GM12878 (cell line): ENCODE measurements around the gene MVB12B. TPM values are rescaled to one million over a fixed set of nuclear protein-coding genes. Genes with fewer than 3 reads are reported as not detected.

Experiments used
- ATAC-seq: fragments of 200-7000 bp; cut with Tn5 transposase; 3 replicates; pipeline ENCODE4 v1.9.1; 2020; ENCODE audit warnings: mild to moderate bottlenecking, moderate library complexity
- BruUV-seq: library from RNA; stranded (reverse); fragments of 400-500 nt; replicated peaks from 2 replicates; lab custom pipeline; 2021; lab: Mats Ljungman, UMichigan
- CTCF ChIA-PET: fragments of 300-600 bp; sonication (Branson Sonifier 250); formaldehyde crosslinking; extraction: SDS; loops from one replicate; lab custom pipeline; 2021; ENCODE audit warnings: inconsistent platforms; lab: Yijun Ruan, JAX
- POLR2A ChIA-PET: fragments of 350-600 bp; formaldehyde crosslinking; extraction: SDS; loops from one replicate; lab custom pipeline; 2021; ENCODE audit warnings: inconsistent platforms; lab: Charles Lee
- RAD21 ChIA-PET: fragments of 300-600 bp; sonication (Branson Sonifier 250); formaldehyde crosslinking; loops from one replicate; lab custom pipeline; 2023; ENCODE audit warnings: antibody characterized with exemption; ENCODE audit not compliant: unreplicated experiment; lab: Charles Lee
- SMC1A ChIA-PET: fragments of 300-600 bp; sonication (Branson Sonifier 250); formaldehyde crosslinking; loops from one replicate; lab custom pipeline; 2023; ENCODE audit not compliant: unreplicated experiment, uncharacterized antibody; lab: Charles Lee
- DNase-seq: peaks from one replicate; pipeline ENCODE4 v3.0.0-alpha.2; 2011; ENCODE audit warnings: low read depth, low spot score
- FAIRE-seq: peaks from 3 replicates; lab custom pipeline; 2011; peaks lifted over from hg19 to GRCh38; lab: Jason Lieb, UNC
- H2AFZ ChIP-seq: 2 replicates; pipeline ENCODE4 v1.6.0; 2011; ENCODE audit warnings: low read depth, low read length, control low read depth; ENCODE audit not compliant: control insufficient read depth
- H3K27ac ChIP-seq: 2 replicates; pipeline ENCODE4 v1.5.1; 2011; ENCODE audit warnings: control low read depth; ENCODE audit not compliant: control insufficient read depth, insufficient read depth
- H3K27me3 ChIP-seq, 2 experiments: replicated peaks in 1 of 2; 2 replicates each; pipeline versions ENCODE4 v1.6.0 to v1.6.1; 2011; ENCODE audit warnings: low read length in 1 of 2; ENCODE audit not compliant: control insufficient read depth in 2 of 2, insufficient read depth in 2 of 2
- H3K36me3 ChIP-seq, 2 experiments: 2 replicates each; pipeline ENCODE4 v1.5.1; 2011; ENCODE audit warnings: low read length in 1 of 2; ENCODE audit not compliant: control insufficient read depth in 2 of 2, insufficient read depth in 2 of 2
- H3K4me1 ChIP-seq: 2 replicates; pipeline ENCODE4 v1.6.1; 2011; ENCODE audit warnings: mild to moderate bottlenecking, low read length, moderate library complexity, mixed read lengths; ENCODE audit not compliant: control insufficient read depth, insufficient read depth
- H3K4me2 ChIP-seq: 2 replicates; pipeline ENCODE4 v1.6.0; 2011; ENCODE audit warnings: control low read depth; ENCODE audit not compliant: control insufficient read depth, insufficient read depth
- H3K4me3 ChIP-seq: fragments of 200-600 bp; sonication (generic); 2 replicates; pipeline ENCODE4 v1.5.1; 2016
- H3K79me2 ChIP-seq: 2 replicates; pipeline ENCODE4 v1.6.0; 2011; ENCODE audit warnings: low read length; ENCODE audit not compliant: control insufficient read depth, insufficient read depth
- H3K9ac ChIP-seq: 2 replicates; pipeline ENCODE4 v1.8.0; 2011; ENCODE audit warnings: low read length, control low read depth, mixed read lengths; ENCODE audit not compliant: control insufficient read depth, insufficient read depth
- H3K9me3 ChIP-seq: replicated peaks from 3 replicates; pipeline ENCODE4 v1.5.1; 2011; ENCODE audit warnings: mild to moderate bottlenecking, low read length; ENCODE audit not compliant: control insufficient read depth, insufficient read depth
- H4K20me1 ChIP-seq: 2 replicates; pipeline ENCODE4 v1.6.0; 2011; ENCODE audit not compliant: control insufficient read depth, insufficient read depth
- CEBPB ChIP-seq, 2 experiments: fragments of 150-350 bp in 1 of 2; IDR thresholded peaks; 2 replicates each; pipeline ENCODE4 v1.6.1; 2012 to 2014; ENCODE audit warnings: low read depth in 2 of 2, low read length in 2 of 2, borderline replicate concordance in 1 of 2, inconsistent platforms in 1 of 2
- EP300 ChIP-seq, 2 experiments: fragments of 150-350 bp in 1 of 2; IDR thresholded peaks; 2 replicates each; pipeline ENCODE4 v1.6.1; 2011 to 2012; ENCODE audit warnings: low read depth in 2 of 2, low read length in 2 of 2, borderline replicate concordance in 1 of 2, improper control_type of control experiment in 1 of 2, inconsistent platforms in 1 of 2; ENCODE audit not compliant: control insufficient read depth in 1 of 2
- GABPA ChIP-seq: IDR thresholded peaks from 2 replicates; pipeline ENCODE4 v1.6.1; 2014; ENCODE audit warnings: antibody characterized with exemption, low read depth, mild to moderate bottlenecking, inconsistent platforms
- HDAC6 ChIP-seq: fragments of 200-600 bp; sonication (generic); IDR thresholded peaks from one replicate; pipeline ENCODE4 v1.8.0; 2017; ENCODE audit warnings: antibody characterized with exemption; ENCODE audit not compliant: unreplicated experiment
- NR2F1 ChIP-seq: fragments of 450-650 bp; conservative IDR thresholded peaks from 2 replicates; pipeline ENCODE4 v1.6.1; 2017; ENCODE audit warnings: mild to moderate bottlenecking
- PAX8 ChIP-seq: fragments of 450-650 bp; IDR thresholded peaks from 2 replicates; pipeline ENCODE4 v1.6.1; 2017; ENCODE audit warnings: mild to moderate bottlenecking, moderate library complexity
- RAD51 ChIP-seq: fragments of 450-650 bp; IDR thresholded peaks from 2 replicates; pipeline ENCODE4 v1.6.1; 2016; ENCODE audit warnings: moderate library complexity, mild to moderate bottlenecking, inconsistent platforms
- RFX5 ChIP-seq: IDR thresholded peaks from 2 replicates; pipeline ENCODE4 v1.6.1; 2011; ENCODE audit warnings: low read depth, low read length, improper control_type of control experiment
- SMAD1 ChIP-seq: fragments of 450-650 bp; IDR thresholded peaks from 2 replicates; pipeline ENCODE4 v1.6.1; 2018; ENCODE audit warnings: mild to moderate bottlenecking, low read depth; ENCODE audit not compliant: partially characterized antibody
- TBL1XR1 ChIP-seq: IDR thresholded peaks from 2 replicates; pipeline ENCODE4 v1.6.1; 2012; ENCODE audit warnings: low read depth, low read length, improper control_type of control experiment
- TCF7 ChIP-seq: IDR thresholded peaks from 2 replicates; pipeline ENCODE4 v1.6.1; 2014; ENCODE audit warnings: antibody characterized with exemption, borderline replicate concordance
- WGBS: methylation state at CpG from one replicate; pipeline ENCODE4 v1.1.6; 2016; ENCODE audit warnings: low lambda C conversion rate; ENCODE audit not compliant: insufficient replicate concordance, insufficient coverage; ENCODE audit errors: missing lambda C conversion rate; 5-methylcytosine and 5-hydroxymethylcytosine counted together
- in situ Hi-C: fragments of 300-500 bp; cut with MboI; formaldehyde crosslinking; loops from 9 replicates; pipeline ENCODE4 v1.14.3; 2018; ENCODE audit warnings: mixed read lengths
- intact Hi-C: fragments of 100-400 bp; cut with micrococcal nuclease; formaldehyde crosslinking; loops from one replicate; pipeline ENCODE4 v1.14.2; 2022; ENCODE audit not compliant: unreplicated experiment
- polyA plus RNA-seq, 11 experiments: library from polyadenylated mRNA; depleted of rRNA in 4 of 11; unstranded in 6 of 11; stranded (reverse) in 5 of 11; fragments of >200 nt; fragmentation: Nextera tagmentation in 4 of 11; fragmentation: Illumina TruSeq in 1 of 11; extraction: Ambion mirVana in 4 of 11; extraction: Trizol in 1 of 11; gene quantifications; 1 replicate in 1 of 11; 2 replicates in 10 of 11; pipeline versions ENCODE4 v1.2.1 to v1.2.3, GENCODE V29; 2011 to 2016; ENCODE audit warnings: inconsistent platforms in 2 of 11, missing spikeins in 2 of 11, low read depth in 1 of 11
- total RNA-seq, 4 experiments: library from RNA; depleted of rRNA in 3 of 4; stranded (reverse); fragments of >200 nt in 3 of 4; fragmentation: Illumina TruSeq in 1 of 4; extraction: Trizol in 1 of 4; gene quantifications; 2 replicates each; pipeline versions ENCODE4 v1.2.1 to v1.2.3, GENCODE V29; 2013 to 2021
- TF ChIP-seq, protein P1 (sequence below): fragments of 450-650 bp; IDR thresholded peaks from 2 replicates; pipeline ENCODE4 v1.6.1; 2016; ENCODE audit warnings: mild to moderate bottlenecking, moderate library complexity, borderline replicate concordance
- TF ChIP-seq, protein P2 (sequence below): fragments of 450-650 bp; formaldehyde crosslinking; IDR thresholded peaks from 2 replicates; pipeline ENCODE4 v1.4.0; 2022; ENCODE audit warnings: mild to moderate bottlenecking, moderate library complexity
- TF ChIP-seq, protein P3 (sequence below): fragments of 450-650 bp; IDR thresholded peaks from 2 replicates; pipeline ENCODE4 v1.6.1; 2017; ENCODE audit warnings: low read depth, mild to moderate bottlenecking, moderate library complexity

Gene MVB12B
- total and polyA plus RNA-seq, 10 of the 15 experiments (the other 5 are each of a cell fraction or from before 2014, with no cell fraction given): 0.08 TPM; not detected in 9

DNA sequence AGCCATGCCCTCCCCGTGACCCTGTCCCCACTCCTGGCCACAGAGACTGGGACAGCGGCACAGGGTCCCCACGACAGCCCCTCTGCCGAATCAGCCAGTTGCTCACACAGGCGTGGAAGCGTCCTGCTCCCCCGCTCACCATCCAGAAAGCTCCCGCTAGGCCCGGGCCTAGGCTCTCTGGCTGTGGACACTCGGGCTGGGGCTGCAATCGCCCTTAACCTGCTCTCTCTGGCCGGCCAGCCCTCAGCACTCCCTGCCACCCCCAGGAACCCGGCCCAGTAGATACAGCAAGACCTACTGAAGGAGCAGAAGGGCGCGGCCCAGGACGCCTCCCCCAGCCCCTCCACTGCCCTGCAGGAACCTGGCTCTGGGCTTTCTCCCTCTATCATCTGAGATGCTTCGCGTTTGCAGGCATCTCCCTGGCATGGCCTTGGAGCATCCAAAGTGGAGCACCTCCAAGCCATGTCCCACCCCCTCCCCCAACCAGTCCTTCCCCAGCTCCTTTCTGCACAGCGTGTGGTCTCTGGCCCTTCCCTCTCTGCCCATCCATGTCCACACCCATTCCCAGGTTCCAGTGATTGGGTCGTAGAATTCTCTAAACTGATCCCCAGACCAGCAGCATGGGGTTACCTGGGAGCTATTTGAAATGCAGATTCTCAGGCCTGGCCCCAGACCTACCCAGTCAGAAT is 173.4 kb downstream of the MVB12B start:
- Histone ChIP-seq H2AFZ (no peak overlapping the region), H3K27me3 (peaks cover 1 to 5% of the 10 kb centered on the region in 2 experiments; a peak in 3 of 4 replicates), H3K79me2 (no peaks in the 10 kb centered on the region), H3K27ac (no peak overlapping the region), H3K9ac (no peak overlapping the region), H3K4me1 (no peaks in the 10 kb centered on the region), H3K36me3 (no peaks in the 10 kb centered on the region), H3K4me2 (peak overlapping the region; percentile 15; the same call in 1 of the 2 replicates), H3K9me3 (no peaks in the 10 kb centered on the region), H4K20me1 (peaks cover 4% of the 10 kb centered on the region; the same call in 1 of the 2 replicates), H3K4me3 (no peak overlapping the region)
- DNase-seq: no peak
- 43% methylated on average over 19 of the region's 20 CpGs for WGBS
- ChIA-PET SMC1A (interaction anchor here (1.0 to 1.7 kb wide), 2 partner anchors 9 to 58 kb away, joined by 5 to 6 read pairs; no protein-coding TSS in a partner anchor), POLR2A (no interaction called here), CTCF (interaction anchor here (0.6 to 6.4 kb wide), 11 partner anchors 9 to 282 kb away, joined by 3 to 86 read pairs (median 4); no protein-coding TSS in a partner anchor), RAD21 (interaction anchor here (0.6 to 1.9 kb wide), 2 partner anchors 58 kb away, joined by 3 to 15 read pairs; no protein-coding TSS in a partner anchor)
- in situ Hi-C loops: loop anchor here (5.0 kb wide), 1 partner anchor 57 kb away; no protein-coding TSS in a partner anchor
- intact Hi-C loops: loop anchor here (1.0 to 10.0 kb wide), 2 partner anchors 58 to 355 kb away; no protein-coding TSS in a partner anchor
- BruUV-seq: no TSS peak
- no peak for FAIRE-seq
- no peak for ATAC-seq
- TF ChIP-seq EP300 (IDR thresholded peaks at IDR 0.05; ENCODE audit: borderline replicate concordance in 1 of 2, control insufficient read depth in 1 of 2, low read depth in 2 of 2, low read length in 2 of 2) (no peak), HDAC6 (no peak), RAD51 (no peak), TCF7 (no peak), TBL1XR1 (no peak), RFX5 (no peak), PAX8 (no peak), GABPA (no peak), NR2F1 (no peak), SMAD1 (no peak), CEBPB (IDR thresholded peaks at IDR 0.05; ENCODE audit: borderline replicate concordance in 1 of 2, low read depth in 2 of 2, low read length in 2 of 2) (no peak)
- TF ChIP-seq, protein P1, sequence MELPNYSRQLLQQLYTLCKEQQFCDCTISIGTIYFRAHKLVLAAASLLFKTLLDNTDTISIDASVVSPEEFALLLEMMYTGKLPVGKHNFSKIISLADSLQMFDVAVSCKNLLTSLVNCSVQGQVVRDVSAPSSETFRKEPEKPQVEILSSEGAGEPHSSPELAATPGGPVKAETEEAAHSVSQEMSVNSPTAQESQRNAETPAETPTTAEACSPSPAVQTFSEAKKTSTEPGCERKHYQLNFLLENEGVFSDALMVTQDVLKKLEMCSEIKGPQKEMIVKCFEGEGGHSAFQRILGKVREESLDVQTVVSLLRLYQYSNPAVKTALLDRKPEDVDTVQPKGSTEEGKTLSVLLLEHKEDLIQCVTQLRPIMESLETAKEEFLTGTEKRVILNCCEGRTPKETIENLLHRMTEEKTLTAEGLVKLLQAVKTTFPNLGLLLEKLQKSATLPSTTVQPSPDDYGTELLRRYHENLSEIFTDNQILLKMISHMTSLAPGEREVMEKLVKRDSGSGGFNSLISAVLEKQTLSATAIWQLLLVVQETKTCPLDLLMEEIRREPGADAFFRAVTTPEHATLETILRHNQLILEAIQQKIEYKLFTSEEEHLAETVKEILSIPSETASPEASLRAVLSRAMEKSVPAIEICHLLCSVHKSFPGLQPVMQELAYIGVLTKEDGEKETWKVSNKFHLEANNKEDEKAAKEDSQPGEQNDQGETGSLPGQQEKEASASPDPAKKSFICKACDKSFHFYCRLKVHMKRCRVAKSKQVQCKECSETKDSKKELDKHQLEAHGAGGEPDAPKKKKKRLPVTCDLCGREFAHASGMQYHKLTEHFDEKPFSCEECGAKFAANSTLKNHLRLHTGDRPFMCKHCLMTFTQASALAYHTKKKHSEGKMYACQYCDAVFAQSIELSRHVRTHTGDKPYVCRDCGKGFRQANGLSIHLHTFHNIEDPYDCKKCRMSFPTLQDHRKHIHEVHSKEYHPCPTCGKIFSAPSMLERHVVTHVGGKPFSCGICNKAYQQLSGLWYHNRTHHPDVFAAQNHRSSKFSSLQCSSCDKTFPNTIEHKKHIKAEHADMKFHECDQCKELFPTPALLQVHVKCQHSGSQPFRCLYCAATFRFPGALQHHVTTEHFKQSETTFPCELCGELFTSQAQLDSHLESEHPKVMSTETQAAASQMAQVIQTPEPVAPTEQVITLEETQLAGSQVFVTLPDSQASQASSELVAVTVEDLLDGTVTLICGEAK: no peak
- TF ChIP-seq, protein P2, sequence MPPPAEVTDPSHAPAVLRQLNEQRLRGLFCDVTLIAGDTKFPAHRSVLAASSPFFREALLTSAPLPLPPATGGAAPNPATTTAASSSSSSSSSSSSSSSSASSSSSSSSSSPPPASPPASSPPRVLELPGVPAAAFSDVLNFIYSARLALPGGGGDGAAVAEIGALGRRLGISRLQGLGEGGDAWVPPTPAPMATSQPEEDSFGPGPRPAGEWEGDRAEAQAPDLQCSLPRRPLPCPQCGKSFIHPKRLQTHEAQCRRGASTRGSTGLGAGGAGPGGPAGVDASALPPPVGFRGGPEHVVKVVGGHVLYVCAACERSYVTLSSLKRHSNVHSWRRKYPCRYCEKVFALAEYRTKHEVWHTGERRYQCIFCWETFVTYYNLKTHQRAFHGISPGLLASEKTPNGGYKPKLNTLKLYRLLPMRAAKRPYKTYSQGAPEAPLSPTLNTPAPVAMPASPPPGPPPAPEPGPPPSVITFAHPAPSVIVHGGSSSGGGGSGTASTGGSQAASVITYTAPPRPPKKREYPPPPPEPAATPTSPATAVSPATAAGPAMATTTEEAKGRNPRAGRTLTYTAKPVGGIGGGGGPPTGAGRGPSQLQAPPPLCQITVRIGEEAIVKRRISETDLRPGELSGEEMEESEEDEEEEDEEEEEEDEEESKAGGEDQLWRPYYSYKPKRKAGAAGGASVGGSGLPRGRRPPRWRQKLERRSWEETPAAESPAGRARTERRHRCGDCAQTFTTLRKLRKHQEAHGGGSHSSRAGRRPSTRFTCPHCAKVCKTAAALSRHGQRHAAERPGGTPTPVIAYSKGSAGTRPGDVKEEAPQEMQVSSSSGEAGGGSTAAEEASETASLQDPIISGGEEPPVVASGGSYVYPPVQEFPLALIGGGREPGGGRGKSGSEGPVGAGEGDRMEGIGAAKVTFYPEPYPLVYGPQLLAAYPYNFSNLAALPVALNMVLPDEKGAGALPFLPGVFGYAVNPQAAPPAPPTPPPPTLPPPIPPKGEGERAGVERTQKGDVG: no peak
- TF ChIP-seq, protein P3, sequence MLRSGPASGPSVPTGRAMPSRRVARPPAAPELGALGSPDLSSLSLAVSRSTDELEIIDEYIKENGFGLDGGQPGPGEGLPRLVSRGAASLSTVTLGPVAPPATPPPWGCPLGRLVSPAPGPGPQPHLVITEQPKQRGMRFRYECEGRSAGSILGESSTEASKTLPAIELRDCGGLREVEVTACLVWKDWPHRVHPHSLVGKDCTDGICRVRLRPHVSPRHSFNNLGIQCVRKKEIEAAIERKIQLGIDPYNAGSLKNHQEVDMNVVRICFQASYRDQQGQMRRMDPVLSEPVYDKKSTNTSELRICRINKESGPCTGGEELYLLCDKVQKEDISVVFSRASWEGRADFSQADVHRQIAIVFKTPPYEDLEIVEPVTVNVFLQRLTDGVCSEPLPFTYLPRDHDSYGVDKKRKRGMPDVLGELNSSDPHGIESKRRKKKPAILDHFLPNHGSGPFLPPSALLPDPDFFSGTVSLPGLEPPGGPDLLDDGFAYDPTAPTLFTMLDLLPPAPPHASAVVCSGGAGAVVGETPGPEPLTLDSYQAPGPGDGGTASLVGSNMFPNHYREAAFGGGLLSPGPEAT: no peak
